GM21528 (cell line): Measurements from ENCODE around the gene PRTN3.

Experiments used
- ATAC-seq: cut with Tn5 transposase; IDR thresholded peaks from one replicate; pipeline ENCODE4 v1.9.1; 2021; ENCODE audit warnings: mild to moderate bottlenecking, moderate library complexity; ENCODE audit not compliant: unreplicated experiment, low FRiP score

Gene PRTN3

GRCh38 chr19:802498-803098, 38.2 kb upstream of the PRTN3 start:
- no peak for ATAC-seq

GRCh38 chr19:803099-803561, 37.7 kb upstream of the PRTN3 start:
- no peak for ATAC-seq

GRCh38 chr19:803686-804418, 36.9 kb upstream of the PRTN3 start:
- no peak for ATAC-seq

- ATAC-seq, result no peak
Observed at GRCh38 chr19:804419-805165, 36.2 kb upstream of the PRTN3 start.

- no peak for ATAC-seq
Observed at GRCh38 chr19:805166-805551, 35.6 kb upstream of the PRTN3 start.

- no peak for ATAC-seq
Observed at GRCh38 chr19:805600-806550, 34.9 kb upstream of the PRTN3 start.

- no peak for ATAC-seq
Observed at GRCh38 chr19:806815-807421, 33.9 kb upstream of the PRTN3 start.

GRCh38 chr19:807627-808422, 33.0 kb upstream of the PRTN3 start:
- ATAC-seq, result no peak

GRCh38 chr19:808423-808775, 32.4 kb upstream of the PRTN3 start:
- no peak for ATAC-seq

GRCh38 chr19:810077-810855, 30.5 kb upstream of the PRTN3 start:
- ATAC-seq, result no peak

- no peak for ATAC-seq
Observed at GRCh38 chr19:810883-811489, 29.8 kb upstream of the PRTN3 start.

- no peak for ATAC-seq
Observed at GRCh38 chr19:811506-812048, 29.2 kb upstream of the PRTN3 start.

- ATAC-seq, result no peak
Observed at GRCh38 chr19:812049-812746, 28.6 kb upstream of the PRTN3 start.

GRCh38 chr19:812747-813218, 28.0 kb upstream of the PRTN3 start:
- ATAC-seq, result no peak

- no peak for ATAC-seq
Observed at GRCh38 chr19:813219-814151, 27.3 kb upstream of the PRTN3 start.
